Endodermal cell (in vitro differentiated cells): ENCODE results near the gene THSD1. TPM values are rescaled to one million over a fixed set of nuclear protein-coding genes. Genes with fewer than 3 reads are reported as not detected.

Experiments
- DNase-seq: peaks from one replicate; pipeline ENCODE4 v3.0.0-alpha.2; 2017
- H3K27ac ChIP-seq: 2 replicates; pipeline ENCODE4 v1.5.1; 2013; ENCODE audit warnings: mild to moderate bottlenecking, low read depth, low read length, moderate library complexity
- H3K27me3 ChIP-seq: 2 replicates; pipeline ENCODE4 v1.6.1; 2013; ENCODE audit warnings: mild to moderate bottlenecking, low read length, moderate library complexity; ENCODE audit not compliant: insufficient read depth, control insufficient read depth, poor library complexity, severe bottlenecking
- H3K36me3 ChIP-seq: 2 replicates; pipeline ENCODE4 v1.7.0; 2013; ENCODE audit warnings: mild to moderate bottlenecking, low read length, moderate library complexity; ENCODE audit not compliant: control insufficient read depth, insufficient read depth
- H3K4me1 ChIP-seq: one replicate; pipeline ENCODE4 v1.7.0; 2013; ENCODE audit warnings: low read length; ENCODE audit not compliant: control insufficient read depth, insufficient read depth
- H3K4me3 ChIP-seq: 2 replicates; pipeline ENCODE4 v1.5.1; 2013; ENCODE audit warnings: mild to moderate bottlenecking, low read length, moderate library complexity
- H3K9ac ChIP-seq: 2 replicates; pipeline ENCODE4 v1.6.1; 2013; ENCODE audit warnings: mild to moderate bottlenecking, low read length, moderate library complexity; ENCODE audit not compliant: poor library complexity, severe bottlenecking; ENCODE audit errors: extremely low read depth
- H3K9me3 ChIP-seq: 2 replicates; pipeline ENCODE4 v1.6.1; 2013; ENCODE audit warnings: mild to moderate bottlenecking, low read length, moderate library complexity; ENCODE audit not compliant: control insufficient read depth
- H3K27ac Mint-ChIP-seq: 2 replicates; pipeline ENCODE4 v1.8.0; 2020; ENCODE audit warnings: mixed read lengths
- H3K27me3 Mint-ChIP-seq: 2 replicates; pipeline ENCODE4 v1.8.0; 2021; ENCODE audit warnings: mild to moderate bottlenecking, mixed read lengths; ENCODE audit not compliant: insufficient read depth
- H3K36me3 Mint-ChIP-seq: 2 replicates; pipeline ENCODE4 v1.8.0; 2020; ENCODE audit warnings: low read depth, mixed read lengths
- H3K4me1 Mint-ChIP-seq: 2 replicates; pipeline ENCODE4 v1.8.0; 2020; ENCODE audit warnings: mixed read lengths
- H3K4me3 Mint-ChIP-seq: 2 replicates; pipeline ENCODE4 v1.8.0; 2020; ENCODE audit warnings: mild to moderate bottlenecking, moderate library complexity, mixed read lengths
- H3K9me3 Mint-ChIP-seq: 2 replicates; pipeline ENCODE4 v1.8.0; 2020; ENCODE audit warnings: mild to moderate bottlenecking, mixed read lengths
- CTCF ChIP-seq: fragments of 200-600 bp; sonication (generic); conservative IDR thresholded peaks from 2 replicates; pipeline ENCODE4 v1.5.0; 2021; ENCODE audit warnings: antibody characterized with exemption, mild to moderate bottlenecking
- WGBS, 2 experiments: methylation state at CpG; one replicate each; pipeline versions ENCODE4 v1.1.5 to v1.1.7; 2013; ENCODE audit warnings: missing lambda C conversion rate in 2 of 2, mixed read lengths in 1 of 2; ENCODE audit not compliant: insufficient coverage in 1 of 2, insufficient read length in 1 of 2; 5-methylcytosine and 5-hydroxymethylcytosine counted together
- total RNA-seq, 2 donors: library from RNA; stranded (reverse); fragmentation: NEBNext Ultra II Directional in 1 of 2; extraction: Animal tissue kit (Norgen Biotek cat#: 25700) in 1 of 2; gene quantifications; 2 replicates in 1 of 2; 3 replicates in 1 of 2; pipeline ENCODE4 v1.2.1, GENCODE V29; 2021

THSD1 gene
- total RNA-seq, 2 donors from 2014 or later = 0.48 to 0.73 TPM

GRCh38 chr13:52406629-52407028, 657 bp upstream of the THSD1 start:
- H3K9me3 Mint-ChIP-seq = peaks cover 5% of the 10 kb centered on the region
- peaks cover 24% of the 10 kb centered on the region for H3K36me3 Mint-ChIP-seq
- WGBS, 2 experiments = 92 to 93% methylated on average over 2 to 3 of the region's 4 CpGs
- DNase-seq = no peak
- Histone ChIP-seq H3K36me3 (peaks cover 8% of the 10 kb centered on the region), H3K4me1 (no peaks in the 10 kb centered on the region), H3K4me3 (no peak overlapping the region), H3K9ac (no peak overlapping the region), H3K27ac (no peak overlapping the region), H3K27me3 (peaks cover 32% of the 10 kb centered on the region), H3K9me3 (no peaks in the 10 kb centered on the region)
- no peak overlapping the region for H3K27ac Mint-ChIP-seq
- TF ChIP-seq CTCF = no peak
- no peaks in the 10 kb centered on the region for H3K4me1 Mint-ChIP-seq
- peaks cover 50% of the 10 kb centered on the region for H3K27me3 Mint-ChIP-seq
- H3K4me3 Mint-ChIP-seq = peak overlapping the region; percentile 49

GRCh38 chr13:52405369-52405766, 604 bp downstream of the THSD1 start:
- peaks cover 50% of the 10 kb centered on the region for H3K27me3 Mint-ChIP-seq
- no peaks in the 10 kb centered on the region for H3K4me1 Mint-ChIP-seq
- Histone ChIP-seq H3K4me3 (peak overlapping the region; percentile 81), H3K27me3 (peaks cover 32% of the 10 kb centered on the region), H3K9ac (peak overlapping the region; percentile 4), H3K9me3 (no peaks in the 10 kb centered on the region), H3K4me1 (no peaks in the 10 kb centered on the region), H3K27ac (no peak overlapping the region), H3K36me3 (no peaks in the 10 kb centered on the region)
- peak overlapping the region; percentile 49 for H3K4me3 Mint-ChIP-seq
- 38 to 57% methylated on average over 5 to 14 of the region's 14 CpGs for WGBS, 2 experiments
- peak; percentile 53 for DNase-seq
- peaks cover 15% of the 10 kb centered on the region for H3K36me3 Mint-ChIP-seq
- H3K27ac Mint-ChIP-seq = no peak overlapping the region
- peaks cover 5% of the 10 kb centered on the region for H3K9me3 Mint-ChIP-seq
- no peak for TF ChIP-seq CTCF

GRCh38 chr13:52399708-52400107, 6.3 kb downstream of the THSD1 start:
- H3K36me3 Mint-ChIP-seq = no peaks in the 10 kb centered on the region
- no peaks in the 10 kb centered on the region for H3K9me3 ChIP-seq
- H3K9me3 Mint-ChIP-seq = no peaks in the 10 kb centered on the region
- no peaks in the 10 kb centered on the region for H3K36me3 ChIP-seq
- no peaks in the 10 kb centered on the region for H3K4me1 Mint-ChIP-seq
- no peak overlapping the region for H3K4me3 Mint-ChIP-seq
- peaks cover 9% of the 10 kb centered on the region for H3K27me3 ChIP-seq
- no peak overlapping the region for H3K27ac ChIP-seq
- no peak overlapping the region for H3K27ac Mint-ChIP-seq
- no peak for DNase-seq
- 92% methylated on average over 1 of the region's 1 CpG; no CpG with 5 or more reads in 1 of the 2 experiments for WGBS, 2 experiments
- H3K9ac ChIP-seq = no peak overlapping the region
- no peaks in the 10 kb centered on the region for H3K4me1 ChIP-seq
- TF ChIP-seq CTCF = peak; percentile 59
- H3K4me3 ChIP-seq = no peak overlapping the region
- peaks cover 26% of the 10 kb centered on the region for H3K27me3 Mint-ChIP-seq
